Lung (tissue), 12 donors: Measurements from ENCODE around the gene CENPC. TPM values are rescaled to one million over a fixed set of nuclear protein-coding genes. Genes with fewer than 3 reads are reported as not detected.

Experiments
- ATAC-seq: fragments of 200-7000 bp; cut with Tn5 transposase; one replicate; pipeline ENCODE4 v1.9.1; 2020; ENCODE audit warnings: moderate number of reproducible peaks; ENCODE audit not compliant: insufficient read depth, low FRiP score
- DNase-seq, 3 donors: peaks; one replicate each; pipeline ENCODE4 v3.0.0-alpha.2; 2013 to 2017
- H3K27ac ChIP-seq, 2 donors: one replicate each; pipeline ENCODE4 v1.5.1; 2013; ENCODE audit warnings: mild to moderate bottlenecking in 2 of 2, moderate library complexity in 2 of 2, control low read depth in 1 of 2, inconsistent platforms in 1 of 2, low read depth in 1 of 2, low read length in 1 of 2
- H3K27me3 ChIP-seq, 3 donors: one replicate each; pipeline ENCODE4 v1.5.1; 2013; ENCODE audit warnings: low read length in 2 of 3; ENCODE audit not compliant: control insufficient read depth in 3 of 3, insufficient read depth in 3 of 3
- H3K36me3 ChIP-seq, 4 donors: one replicate each; pipeline ENCODE4 v1.5.1; 2013; ENCODE audit warnings: low read length in 4 of 4, mild to moderate bottlenecking in 1 of 4, moderate library complexity in 1 of 4; ENCODE audit not compliant: control insufficient read depth in 4 of 4, insufficient read depth in 4 of 4
- H3K4me1 ChIP-seq, 5 donors: one replicate each; pipeline ENCODE4 v1.5.1; 2013; ENCODE audit warnings: low read length in 5 of 5, mild to moderate bottlenecking in 2 of 5, moderate library complexity in 1 of 5; ENCODE audit not compliant: control insufficient read depth in 5 of 5, insufficient read depth in 5 of 5
- H3K4me3 ChIP-seq: one replicate; pipeline ENCODE4 v1.5.1; 2013; ENCODE audit warnings: mild to moderate bottlenecking, control low read depth, moderate library complexity
- H3K9ac ChIP-seq, 2 donors: one replicate each; pipeline ENCODE4 v1.5.1; 2013; ENCODE audit warnings: low read length in 2 of 2, control low read depth in 1 of 2; ENCODE audit not compliant: insufficient read depth in 1 of 2
- H3K9me3 ChIP-seq, 4 donors: one replicate each; pipeline ENCODE4 v1.5.1; 2013; ENCODE audit warnings: low read length in 3 of 4, mild to moderate bottlenecking in 1 of 4, moderate library complexity in 1 of 4; ENCODE audit not compliant: control insufficient read depth in 4 of 4, insufficient read depth in 3 of 4
- CTCF ChIP-seq: IDR thresholded peaks from 2 replicates; pipeline ENCODE4 v1.5.1; 2012; ENCODE audit warnings: mild to moderate bottlenecking; ENCODE audit errors: control extremely low read depth, extremely low read depth
- WGBS, 2 donors: extraction: QIAGEN DNeasy Blood & Tissue Kit; methylation state at CpG; one replicate each; pipeline ENCODE4 v1.1.7; 2013; 5-methylcytosine and 5-hydroxymethylcytosine counted together
- polyA plus RNA-seq, 2 donors: library from polyadenylated mRNA; stranded (reverse); fragments of 200-250 nt; gene quantifications; one replicate each; pipeline ENCODE4 v1.2.1, GENCODE V29; 2013
- total RNA-seq, 2 donors: library from RNA; depleted of rRNA in 1 of 2; stranded (reverse); fragments of >200 nt in 1 of 2; gene quantifications; one replicate each; pipeline ENCODE4 v1.2.1, GENCODE V29; 2014 to 2021
- donor health status: control.
- donor health status: control.
- donor health status: Bipolar disorder and iron deficiency.
- donor health status: healthy.
- donor health status: DM: yes; HTN: yes; CAD: no.

CENPC gene
- total and polyA plus RNA-seq, 4 donors, result 4.2 to 57.1 (median 9.8) TPM

GRCh38 chr4:67584496-67584895, 39.2 kb upstream of the CENPC start:
- no peaks in the 10 kb centered on the region for H3K4me1 ChIP-seq
- no peak for DNase-seq
- H3K36me3 ChIP-seq, result no peaks in the 10 kb centered on the region
- ATAC-seq, result no peak
- TF ChIP-seq CTCF, result no peak
- H3K27me3 ChIP-seq, result no peaks in the 10 kb centered on the region
- H3K9ac ChIP-seq, result no peak overlapping the region
- H3K9me3 ChIP-seq, result no peaks in the 10 kb centered on the region
- H3K4me3 ChIP-seq, result no peak overlapping the region
- H3K27ac ChIP-seq, result no peak overlapping the region

GRCh38 chr4:67581913-67582312, 36.6 kb upstream of the CENPC start:
- WGBS, 2 donors, result 44 to 50% methylated on average over 2 of the region's 2 CpGs
- Histone ChIP-seq H3K4me1 (no peaks in the 10 kb centered on the region), H3K36me3 (no peaks in the 10 kb centered on the region), H3K4me3 (no peak overlapping the region), H3K9ac (no peak overlapping the region), H3K9me3 (no peaks in the 10 kb centered on the region), H3K27ac (no peak overlapping the region), H3K27me3 (no peaks in the 10 kb centered on the region)
- ATAC-seq (no peak), DNase-seq (no peak)
- no peak for TF ChIP-seq CTCF

- H3K9me3 ChIP-seq, result no peaks in the 10 kb centered on the region
- H3K36me3 ChIP-seq, result no peaks in the 10 kb centered on the region
- 42 to 64% methylated on average over 8 of the region's 8 CpGs for WGBS, 2 donors
- no peak overlapping the region for H3K9ac ChIP-seq
- H3K27me3 ChIP-seq, result no peaks in the 10 kb centered on the region
- TF ChIP-seq CTCF, result no peak
- H3K4me3 ChIP-seq, result no peak overlapping the region
- ATAC-seq (no peak), DNase-seq (no peak)
- no peaks in the 10 kb centered on the region for H3K4me1 ChIP-seq
- H3K27ac ChIP-seq, result no peak overlapping the region
These were observed 36.0 kb upstream of the CENPC start for GRCh38 chr4:67581208-67581857.

- 97 to 98% methylated on average over 3 of the region's 3 CpGs for WGBS, 2 donors
- no peaks in the 10 kb centered on the region for H3K4me1 ChIP-seq
- H3K4me3 ChIP-seq, result no peak overlapping the region
- no peaks in the 10 kb centered on the region for H3K36me3 ChIP-seq
- no peak overlapping the region for H3K27ac ChIP-seq
- ATAC-seq, result no peak
- DNase-seq, result no peak
- no peak overlapping the region for H3K9ac ChIP-seq
- no peaks in the 10 kb centered on the region for H3K27me3 ChIP-seq
- no peaks in the 10 kb centered on the region for H3K9me3 ChIP-seq
- TF ChIP-seq CTCF, result no peak
These were observed 35.3 kb upstream of the CENPC start for GRCh38 chr4:67580577-67580976.
